GM12864 (cell line): Measurements from ENCODE around the gene LRFN2.

ENCODE experiments used
- DNase-seq: peaks from one replicate; pipeline ENCODE4 v3.0.0-alpha.2; 2011; ENCODE audit warnings: low read depth
- H3K4me3 ChIP-seq: 2 replicates; pipeline ENCODE4 v1.5.1; 2011; ENCODE audit warnings: mild to moderate bottlenecking, low read depth, low read length, control low read depth
- CTCF ChIP-seq: IDR thresholded peaks from 2 replicates; pipeline ENCODE4 v1.5.1; 2011; ENCODE audit warnings: low read depth, mild to moderate bottlenecking, moderate library complexity, low read length, control low read depth, inconsistent platforms; ENCODE audit errors: missing control alignments

Gene LRFN2

GRCh38 chr6:40541556-40542174, 45.5 kb downstream of the LRFN2 start:
- no peak for TF ChIP-seq CTCF
- H3K4me3 ChIP-seq: no peak overlapping the region
- DNase-seq: no peak

GRCh38 chr6:40540790-40541189, 46.4 kb downstream of the LRFN2 start:
- no peak overlapping the region for H3K4me3 ChIP-seq
- DNase-seq: no peak
- no peak for TF ChIP-seq CTCF

GRCh38 chr6:40539853-40540252, 47.3 kb downstream of the LRFN2 start:
- no peak for DNase-seq
- no peak for TF ChIP-seq CTCF
- H3K4me3 ChIP-seq: no peak overlapping the region

GRCh38 chr6:40538556-40538955, 48.6 kb downstream of the LRFN2 start:
- no peak overlapping the region for H3K4me3 ChIP-seq
- TF ChIP-seq CTCF: no peak
- no peak for DNase-seq

- DNase-seq: no peak
- TF ChIP-seq CTCF: no peak
- H3K4me3 ChIP-seq: no peak overlapping the region
These were observed 49.7 kb downstream of the LRFN2 start for GRCh38 chr6:40537446-40537845.

GRCh38 chr6:40536442-40536841, 50.7 kb downstream of the LRFN2 start:
- TF ChIP-seq CTCF: no peak
- no peak overlapping the region for H3K4me3 ChIP-seq
- no peak for DNase-seq

- H3K4me3 ChIP-seq: no peak overlapping the region
- DNase-seq: no peak
- TF ChIP-seq CTCF: no peak
These were observed 51.3 kb downstream of the LRFN2 start for GRCh38 chr6:40535819-40536380.
